Measurements from ENCODE around the gene KCNK6. TPM values are rescaled to one million over a fixed set of nuclear protein-coding genes. Genes with fewer than 3 reads are reported as not detected.

Gene KCNK6
- total and polyA plus RNA-seq, 2 experiments from 2014 or later: 9.0 to 14.6 TPM

- peak overlapping the region; percentile 77; the same call in 2 of the 3 replicates for H3K4me3 Mint-ChIP-seq
- H3K27me3 Mint-ChIP-seq (ENCODE audit: insufficient read depth, low read depth, poor library complexity): peaks cover 45% of the 10 kb centered on the region
- no peak overlapping the region for H3K27ac ChIP-seq (ENCODE audit: low read depth)
- 0 out of 2 replicates have a peak overlapping the region, but pooled peaks have one; percentile 97 for H2AFZ ChIP-seq
- no peaks in the 10 kb centered on the region for H3K36me3 ChIP-seq (ENCODE audit: insufficient read depth)
- no peaks in the 10 kb centered on the region for H3K9me2 ChIP-seq (ENCODE audit: insufficient read depth)
- no peak overlapping the region for H3K27ac Mint-ChIP-seq
- TF ChIP-seq ETS1 (IDR thresholded peaks at IDR 0.05) (no peak), STAT1 (IDR thresholded peaks at IDR 0.05; ENCODE audit: unreplicated experiment) (no peak), ZNF331 (CRISPR knock-in tag; IDR thresholded peaks at IDR 0.05; ENCODE audit: low read depth) (no peak), REST (IDR thresholded peaks at IDR 0.05; ENCODE audit: unreplicated experiment) (no peak), ZNF114 (CRISPR knock-in tag; IDR thresholded peaks at IDR 0.05) (no peak), NANOG (IDR thresholded peaks at IDR 0.05; ENCODE audit: borderline replicate concordance) (no peak), CREB1 (CRISPR knock-in tag; IDR thresholded peaks at IDR 0.05; ENCODE audit: low read depth) (no peak), EZH2 (IDR thresholded peaks at IDR 0.05; ENCODE audit: low read depth, unreplicated experiment) (no peak), CTCF (conservative IDR thresholded peaks at IDR 0.05; ENCODE audit: low read depth in 2 of 2) (no peak), POLR2AphosphoS5 (IDR thresholded peaks at IDR 0.05; ENCODE audit: low read depth) (no peak), ZNF462 (CRISPR knock-in tag; IDR thresholded peaks at IDR 0.05) (no peak), JUNB (IDR thresholded peaks at IDR 0.05; ENCODE audit: unreplicated experiment) (no peak)
- peak overlapping the region; percentile 98 for H3K4me2 ChIP-seq
- H3K4me1 ChIP-seq (ENCODE audit: insufficient read depth): peaks cover 5% of the 10 kb centered on the region; the same call in 1 of the 2 replicates
- H4K20me1 ChIP-seq (replicated peaks; ENCODE audit: insufficient read depth): no peaks in the 10 kb centered on the region; the same call in 1 of the 2 replicates
- no peak for DNase-seq (ENCODE audit: low spot score)
- H3F3A ChIP-seq (replicated peaks; ENCODE audit: low read depth): peaks cover 15% of the 10 kb centered on the region
- no peak for ATAC-seq
- H3K4me1 Mint-ChIP-seq: peaks cover 25% of the 10 kb centered on the region
- peaks cover 8% of the 10 kb centered on the region; the same call in 1 of the 2 replicates for H3K79me2 ChIP-seq (replicated peaks; ENCODE audit: insufficient read depth)
- no peaks in the 10 kb centered on the region; the same call in 2 of the 3 replicates for H3K36me3 Mint-ChIP-seq (ENCODE audit: low read depth)
- no peaks in the 10 kb centered on the region for H3K9me3 Mint-ChIP-seq
- H3K4me3 ChIP-seq: peak overlapping the region; percentile 89
- H3K27me3 ChIP-seq (ENCODE audit: insufficient read depth): peaks cover 36% of the 10 kb centered on the region
Measured at GRCh38 chr19:38318660-38319059, 985 bp upstream of the KCNK6 start.

Measured in GM23338 (cell line).